ENCODE results near the gene OCIAD2.
"Not testable (repeated sequence)": the region's sequence is repeated elsewhere in the genome, so short reads cannot be mapped to it uniquely, and the experiment has no call there.

The OCIAD2 gene

GRCh38 chr4:48905363-48906015 is 1.1 kb downstream of the OCIAD2 start:
- peak; percentile 55 for DNase-seq

- DNase-seq = peak; percentile 8
Measured at GRCh38 chr4:48904541-48905142, 1.9 kb downstream of the OCIAD2 start.

- DNase-seq = no peak
Measured at GRCh38 chr4:48904101-48904500, 2.5 kb downstream of the OCIAD2 start.

- DNase-seq = peak; percentile 84
Measured at GRCh38 chr4:48902266-48902665, 4.3 kb downstream of the OCIAD2 start.

- no peak for DNase-seq
Measured at GRCh38 chr4:48901196-48901595, 5.4 kb downstream of the OCIAD2 start.

GRCh38 chr4:48899950-48900349 is 6.6 kb downstream of the OCIAD2 start:
- peak; percentile 83 for DNase-seq

- no peak for DNase-seq
Measured at GRCh38 chr4:48899432-48899749, 7.2 kb downstream of the OCIAD2 start.

GRCh38 chr4:48898733-48899431 is 7.7 kb downstream of the OCIAD2 start:
- DNase-seq = no peak

GRCh38 chr4:48896845-48897244 is 9.7 kb downstream of the OCIAD2 start:
- no peak for DNase-seq

GRCh38 chr4:48891028-48891619 is 15.4 kb downstream of the OCIAD2 start:
- no peak for DNase-seq

- DNase-seq = not testable (repeated sequence)
Measured at GRCh38 chr4:48889750-48890149, 16.8 kb downstream of the OCIAD2 start.

- DNase-seq = not testable (repeated sequence)
Measured at GRCh38 chr4:48881646-48882045, 24.9 kb downstream of the OCIAD2 start.

GRCh38 chr4:48879561-48880442 is 26.8 kb downstream of the OCIAD2 start:
- no peak for DNase-seq

GRCh38 chr4:48877827-48878535 is 28.6 kb downstream of the OCIAD2 start:
- DNase-seq = no peak

GRCh38 chr4:48864696-48865095 is 41.9 kb downstream of the OCIAD2 start:
- not testable (repeated sequence) for DNase-seq

GRCh38 chr4:48863728-48864127 is 42.8 kb downstream of the OCIAD2 start:
- DNase-seq = no peak

- DNase-seq = no peak
Measured at GRCh38 chr4:48862661-48863060, 43.9 kb downstream of the OCIAD2 start.

- no peak for DNase-seq
Measured at GRCh38 chr4:48862038-48862437, 44.5 kb downstream of the OCIAD2 start.

GRCh38 chr4:48858130-48858529 is 48.4 kb downstream of the OCIAD2 start:
- no peak for DNase-seq

- no peak for DNase-seq
Measured at GRCh38 chr4:48854982-48855381, 51.6 kb downstream of the OCIAD2 start.

- DNase-seq = no peak
Measured at GRCh38 chr4:48854395-48854683, 52.2 kb downstream of the OCIAD2 start.

GRCh38 chr4:48853604-48854394 is 52.8 kb downstream of the OCIAD2 start:
- DNase-seq = no peak

Data from NCI-H226 (cell line).